Activated T-helper 17 cell treated with anti-CD3 and anti-CD28 coated beads, Interleukin-2, amount 50 U/mL, for 72 hours (primary cell): Measurements from ENCODE around the gene FUT3. TPM values are rescaled to one million over a fixed set of nuclear protein-coding genes. Genes with fewer than 3 reads are reported as not detected.

Source experiments
- ATAC-seq: fragments of 150-1000 bp; cut with Tn5 transposase; replicated peaks from 2 replicates; pipeline ENCODE4 v1.10.0; 2021; ENCODE audit warnings: mild to moderate bottlenecking, moderate library complexity
- H3K27ac Mint-ChIP-seq: one replicate; pipeline ENCODE4 v1.8.0; 2022; ENCODE audit warnings: mixed read lengths
- H3K27me3 Mint-ChIP-seq: one replicate; pipeline ENCODE4 v1.8.0; 2022; ENCODE audit warnings: mixed read lengths
- H3K36me3 Mint-ChIP-seq: one replicate; pipeline ENCODE4 v1.8.0; 2022; ENCODE audit warnings: low read depth, mild to moderate bottlenecking, mixed read lengths
- H3K4me1 Mint-ChIP-seq: one replicate; pipeline ENCODE4 v1.8.0; 2022; ENCODE audit warnings: mixed read lengths
- H3K4me3 Mint-ChIP-seq: one replicate; pipeline ENCODE4 v1.8.0; 2022; ENCODE audit warnings: mild to moderate bottlenecking, mixed read lengths
- H3K9me3 Mint-ChIP-seq: one replicate; pipeline ENCODE4 v1.8.0; 2022; ENCODE audit warnings: mixed read lengths
- total RNA-seq, 2 donors: library from RNA; stranded (reverse); gene quantifications; one replicate each; pipeline ENCODE4 v1.2.3, GENCODE V29; 2022

The FUT3 gene
- total RNA-seq, 2 donors from 2014 or later, result 1.4 TPM; not detected in 1

DNA sequence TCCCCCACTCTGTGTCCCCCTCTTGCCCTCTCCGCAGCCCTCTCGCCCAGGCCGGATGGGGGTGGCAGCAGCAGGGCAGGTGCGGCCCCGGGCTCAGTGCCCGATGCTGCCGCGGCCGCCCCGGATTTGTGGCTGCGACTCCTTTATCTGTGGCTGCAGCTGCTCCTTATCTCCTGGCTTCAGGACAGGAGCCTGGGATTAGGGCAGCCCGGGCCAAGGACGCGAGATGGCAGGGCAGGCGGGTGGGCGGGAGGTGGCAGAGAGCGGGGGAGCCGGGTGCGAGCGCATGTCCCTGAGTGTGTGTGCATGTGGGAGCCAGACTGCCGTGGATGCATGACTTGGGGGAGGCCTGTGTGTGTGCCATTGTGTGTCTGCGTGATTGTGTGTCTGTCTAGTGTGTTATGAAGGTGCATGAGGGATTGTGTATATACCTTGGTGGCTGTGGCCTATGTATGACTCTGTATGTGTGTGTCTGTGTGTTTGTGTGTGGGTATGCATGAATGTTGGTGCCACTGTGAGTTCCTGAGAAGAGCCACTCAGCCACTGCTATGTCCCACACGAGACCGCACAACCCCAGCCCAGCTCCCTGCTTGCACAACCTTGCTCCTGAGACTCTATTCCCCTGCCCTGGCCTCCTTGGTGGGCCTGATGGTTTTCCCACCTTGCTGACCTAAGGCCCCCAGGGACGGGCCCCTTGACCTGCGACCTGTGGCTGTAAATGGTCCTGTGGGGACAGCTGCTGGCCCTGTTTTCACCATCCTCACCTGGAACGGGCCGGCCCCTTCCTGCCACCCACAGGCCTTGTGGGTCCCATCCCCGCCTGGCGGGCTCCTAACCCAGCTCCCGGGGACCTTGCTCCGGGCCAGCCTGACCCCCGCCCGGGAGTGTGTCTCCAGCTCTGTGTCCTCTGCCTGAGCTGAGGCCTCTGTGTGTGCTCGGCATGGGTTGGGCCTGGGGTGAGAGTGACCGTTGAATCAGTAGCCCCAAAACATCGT, 51.7 kb downstream of the FUT3 start:
- H3K36me3 Mint-ChIP-seq, result no peaks in the 10 kb centered on the region
- H3K4me3 Mint-ChIP-seq, result no peak overlapping the region
- H3K9me3 Mint-ChIP-seq, result no peaks in the 10 kb centered on the region
- H3K4me1 Mint-ChIP-seq, result peaks cover 5% of the 10 kb centered on the region
- ATAC-seq, result no peak
- peaks cover 11% of the 10 kb centered on the region for H3K27me3 Mint-ChIP-seq
- H3K27ac Mint-ChIP-seq, result no peak overlapping the region

DNA sequence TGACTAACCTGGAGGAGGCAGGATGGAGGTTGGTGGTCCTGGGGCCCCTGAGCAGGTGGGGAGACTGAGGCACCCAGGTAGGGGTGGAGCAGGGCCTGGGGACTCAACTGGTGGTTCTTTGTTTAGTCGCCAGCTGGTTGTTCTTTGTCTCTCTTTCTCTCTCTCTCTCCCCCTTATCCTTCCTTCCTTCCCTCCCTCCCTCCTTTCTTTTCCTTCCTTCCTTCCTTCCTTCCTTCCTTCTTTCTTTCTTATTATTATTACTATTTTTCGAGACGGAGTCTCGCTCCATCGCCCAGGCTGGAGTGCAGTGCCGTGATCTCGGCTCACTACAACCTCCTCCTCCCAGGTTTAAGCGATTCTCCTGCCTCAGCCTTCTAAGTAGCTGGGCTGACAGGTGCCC, 53.0 kb downstream of the FUT3 start:
- no peak for ATAC-seq
- Mint-ChIP-seq H3K4me1 (peaks cover under 1% of the 10 kb centered on the region), H3K27me3 (peaks cover 11% of the 10 kb centered on the region), H3K27ac (no peak overlapping the region), H3K36me3 (no peaks in the 10 kb centered on the region), H3K4me3 (no peak overlapping the region), H3K9me3 (no peaks in the 10 kb centered on the region)

GRCh38 chr19:5795382-5795919, 55.8 kb downstream of the FUT3 start:
- no peak overlapping the region for H3K4me3 Mint-ChIP-seq
- peaks cover under 1% of the 10 kb centered on the region for H3K27me3 Mint-ChIP-seq
- H3K9me3 Mint-ChIP-seq, result no peaks in the 10 kb centered on the region
- peaks cover 8% of the 10 kb centered on the region for H3K36me3 Mint-ChIP-seq
- peaks cover 6% of the 10 kb centered on the region for H3K4me1 Mint-ChIP-seq
- H3K27ac Mint-ChIP-seq, result no peak overlapping the region
- no peak for ATAC-seq

DNA sequence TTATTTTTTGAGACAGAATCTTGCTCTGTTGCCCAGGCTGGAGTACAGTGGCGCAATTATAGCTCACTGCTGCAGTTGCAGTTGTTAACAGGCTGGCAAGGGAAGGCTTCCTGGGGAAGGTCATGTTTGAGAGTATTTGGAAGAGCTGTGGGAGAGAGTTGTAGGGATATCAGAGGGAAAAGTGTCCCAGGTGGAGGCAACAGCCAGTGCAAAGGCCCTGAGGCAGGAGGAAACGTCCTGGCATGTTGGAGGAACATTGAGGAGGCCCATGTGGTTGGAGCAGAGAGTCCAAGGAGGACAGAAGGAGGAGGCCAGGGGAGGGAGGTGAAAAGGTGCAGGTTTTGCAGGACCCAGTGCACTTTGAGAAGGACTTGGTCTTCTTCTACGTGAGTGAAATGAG, 58.1 kb downstream of the FUT3 start:
- peaks cover 28% of the 10 kb centered on the region for H3K36me3 Mint-ChIP-seq
- H3K4me1 Mint-ChIP-seq, result peaks cover 11% of the 10 kb centered on the region
- no peak overlapping the region for H3K4me3 Mint-ChIP-seq
- no peak for ATAC-seq
- H3K27me3 Mint-ChIP-seq, result no peaks in the 10 kb centered on the region
- H3K27ac Mint-ChIP-seq, result no peak overlapping the region
- H3K9me3 Mint-ChIP-seq, result no peaks in the 10 kb centered on the region

Other genes starting within 250 kb of the FUT3 start
- 100 to 1,000 TPM; 126 to 159 TPM for gene SAFB2, start 228.7 kb downstream of the FUT3 start, total RNA-seq
- 100 to 1,000 TPM; 119 to 124 TPM for gene SAFB, start 228.4 kb downstream of the FUT3 start, total RNA-seq
- gene MICOS13, start 170.9 kb downstream of the FUT3 start, total RNA-seq, result 10 to 100 TPM; 29.5 to 38.7 TPM
- 1 to 10 TPM; 2.3 to 5.3 TPM for gene HSD11B1L, start 170.4 kb downstream of the FUT3 start, total RNA-seq
- gene RPL36, start 161.2 kb downstream of the FUT3 start, total RNA-seq, result 1,000 to 10,000 TPM in 1 of 2 donors, 100 to 1,000 TPM in 1; 860 to 1,029 TPM
- 100 to 1,000 TPM; 291 to 376 TPM for gene LONP1, start 131.3 kb downstream of the FUT3 start, total RNA-seq
- not detected for gene CATSPERD, start 130.8 kb downstream of the FUT3 start, total RNA-seq
- gene PRR22, start 66.7 kb downstream of the FUT3 start, total RNA-seq, result 1 to 10 TPM; 4.6 to 9.9 TPM
- 10 to 100 TPM; 46.8 to 73.6 TPM for gene DUS3L, start 60.3 kb downstream of the FUT3 start, total RNA-seq
- under 1 TPM; 0.32 to 0.52 TPM for gene NRTN, start 46.4 kb downstream of the FUT3 start, total RNA-seq
- not detected for gene FUT6, start 11.7 kb downstream of the FUT3 start, total RNA-seq
- gene FUT5, start 19.1 kb upstream of the FUT3 start, total RNA-seq, result under 1 TPM in 1 of 2 donors, not detected in 1; 0.48 TPM
- 100 to 1,000 TPM; 162 to 249 TPM for gene NDUFA11, start 52.3 kb upstream of the FUT3 start, total RNA-seq
- 1 to 10 TPM; 3.7 to 4.4 TPM for gene VMAC, start 53.4 kb upstream of the FUT3 start, total RNA-seq
- gene CAPS, start 62.8 kb upstream of the FUT3 start, total RNA-seq, result 1 to 10 TPM; 3.8 to 5.1 TPM
- gene RANBP3, start 126.7 kb upstream of the FUT3 start, total RNA-seq, result 100 to 1,000 TPM in 1 of 2 donors, 10 to 100 TPM in 1; 81.4 to 112 TPM